Measurements from ENCODE around the gene PCNX2.
"Not testable (repeated sequence)": the region's sequence is repeated elsewhere in the genome, so short reads cannot be mapped to it uniquely, and the experiment has no call there.

Gene PCNX2

DNA sequence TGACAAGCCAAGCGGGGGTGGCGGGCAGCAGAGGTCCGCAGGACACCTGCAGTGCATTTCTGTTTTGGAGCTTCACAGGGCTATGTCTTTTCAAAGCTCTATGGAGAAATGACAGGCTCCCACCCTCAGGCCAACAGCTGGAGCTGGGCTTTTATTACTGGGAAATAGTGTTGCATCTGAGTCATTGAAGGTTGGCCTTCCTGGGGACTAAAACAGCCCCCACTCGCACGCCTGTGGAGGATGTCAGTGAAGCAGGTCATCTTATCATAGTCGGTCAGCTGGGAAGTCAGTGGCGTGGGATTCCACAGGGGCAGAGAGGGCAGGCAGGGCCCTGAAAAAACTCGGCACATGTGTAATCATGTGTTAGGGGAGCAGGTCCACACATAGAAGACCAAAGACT is 289.8 kb downstream of the PCNX2 start:
- H3K4me1 ChIP-seq (ENCODE audit: control insufficient read depth in 5 of 5, insufficient read depth in 5 of 5, low read length in 5 of 5), result no peaks in the 10 kb centered on the region
- no peaks in the 10 kb centered on the region for H3K9me3 ChIP-seq (ENCODE audit: control insufficient read depth in 5 of 5, low read length in 5 of 5)
- H3K27ac ChIP-seq (ENCODE audit: low read depth, low read length), result no peak overlapping the region
- H3K4me3 ChIP-seq (ENCODE audit: low read depth in 1 of 5, low read length in 5 of 5), result no peak overlapping the region
- no peaks in the 10 kb centered on the region for H3K36me3 ChIP-seq (ENCODE audit: control insufficient read depth in 5 of 5, insufficient read depth in 5 of 5, low read length in 5 of 5)
- H3K27me3 ChIP-seq (ENCODE audit: control insufficient read depth in 5 of 5, insufficient read depth in 4 of 5, low read length in 5 of 5), result no peaks in the 10 kb centered on the region
- no peak overlapping the region for H3K9ac ChIP-seq (ENCODE audit: low read length in 5 of 5)

DNA sequence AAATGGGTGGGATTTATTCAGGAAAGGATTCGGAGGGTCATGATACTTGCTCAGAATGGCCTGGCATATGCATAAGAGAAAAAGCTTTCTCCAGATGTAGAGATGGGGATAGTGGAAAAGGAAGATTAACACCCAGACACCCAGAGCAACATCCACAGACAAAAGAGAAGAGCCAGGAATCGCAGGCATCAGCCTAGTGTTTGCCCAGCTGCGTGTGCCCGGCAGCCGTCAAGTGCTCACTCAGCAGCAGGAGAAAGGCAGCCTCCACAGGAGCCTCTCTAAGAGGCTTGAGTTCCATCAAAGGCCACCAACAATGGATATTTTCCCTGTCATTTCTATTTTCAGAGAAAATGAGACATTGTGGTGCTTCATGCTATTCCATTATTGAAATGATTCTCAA is 290.4 kb downstream of the PCNX2 start:
- no peaks in the 10 kb centered on the region for H3K9me3 ChIP-seq (ENCODE audit: control insufficient read depth in 5 of 5, low read length in 5 of 5)
- no peak overlapping the region for H3K27ac ChIP-seq (ENCODE audit: low read depth, low read length)
- no peak overlapping the region for H3K9ac ChIP-seq (ENCODE audit: low read length in 5 of 5)
- H3K36me3 ChIP-seq (ENCODE audit: control insufficient read depth in 5 of 5, insufficient read depth in 5 of 5, low read length in 5 of 5), result peaks cover 0 to 5% (median 4%) of the 10 kb centered on the region in 5 donors
- H3K4me1 ChIP-seq (ENCODE audit: control insufficient read depth in 5 of 5, insufficient read depth in 5 of 5, low read length in 5 of 5), result no peaks in the 10 kb centered on the region
- H3K27me3 ChIP-seq (ENCODE audit: control insufficient read depth in 5 of 5, insufficient read depth in 4 of 5, low read length in 5 of 5), result no peaks in the 10 kb centered on the region
- no peak overlapping the region for H3K4me3 ChIP-seq (ENCODE audit: low read depth in 1 of 5, low read length in 5 of 5)

DNA sequence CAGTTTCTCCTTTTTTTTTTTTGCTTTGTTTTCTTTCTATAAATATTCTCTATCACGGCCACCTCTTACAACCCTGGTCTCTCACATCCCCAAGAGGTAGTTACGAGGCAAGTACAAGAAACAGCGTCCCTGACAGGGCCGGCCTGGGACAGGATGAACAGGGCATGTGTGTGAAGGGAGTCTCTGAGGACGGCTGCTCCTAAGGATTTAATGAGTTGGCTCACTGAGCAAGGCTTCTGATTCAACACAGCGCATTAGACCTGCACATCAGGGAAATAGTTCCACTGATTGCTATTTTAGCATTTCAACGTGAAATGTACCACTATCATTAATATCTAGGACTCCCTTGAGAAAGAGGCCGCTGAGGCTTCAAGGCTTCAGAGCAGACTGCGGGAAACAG is 291.1 kb downstream of the PCNX2 start:
- H3K36me3 ChIP-seq (ENCODE audit: control insufficient read depth in 5 of 5, insufficient read depth in 5 of 5, low read length in 5 of 5), result peaks cover 0 to 12% (median 8%) of the 10 kb centered on the region in 5 donors
- no peaks in the 10 kb centered on the region for H3K9me3 ChIP-seq (ENCODE audit: control insufficient read depth in 5 of 5, low read length in 5 of 5)
- no peak overlapping the region for H3K27ac ChIP-seq (ENCODE audit: low read depth, low read length)
- H3K4me1 ChIP-seq (ENCODE audit: control insufficient read depth in 5 of 5, insufficient read depth in 5 of 5, low read length in 5 of 5), result no peaks in the 10 kb centered on the region
- no peaks in the 10 kb centered on the region for H3K27me3 ChIP-seq (ENCODE audit: control insufficient read depth in 5 of 5, insufficient read depth in 4 of 5, low read length in 5 of 5)
- no peak overlapping the region for H3K4me3 ChIP-seq (ENCODE audit: low read depth in 1 of 5, low read length in 5 of 5)
- no peak overlapping the region for H3K9ac ChIP-seq (ENCODE audit: low read length in 5 of 5)

DNA sequence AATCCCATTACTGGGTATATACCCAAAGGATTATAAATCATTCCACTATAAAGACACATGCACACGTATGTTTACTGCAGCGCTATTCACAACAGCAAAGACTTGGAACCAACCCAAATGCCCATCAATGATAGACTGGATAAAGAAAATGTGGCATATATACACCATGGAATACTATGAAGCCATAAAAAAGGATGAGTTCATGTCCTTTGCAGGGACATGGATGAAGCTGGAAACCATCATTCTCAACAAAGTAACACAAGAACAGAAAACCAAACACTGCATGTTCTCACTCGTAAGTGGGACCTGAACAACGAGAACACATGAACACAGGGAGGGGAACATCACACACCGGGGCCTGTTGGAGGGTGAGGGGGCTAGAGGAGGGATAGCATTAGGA is 291.9 kb downstream of the PCNX2 start:
- not testable (repeated sequence) for H3K9me3 ChIP-seq (ENCODE audit: control insufficient read depth in 5 of 5, low read length in 5 of 5); H3K27me3 ChIP-seq (ENCODE audit: control insufficient read depth in 5 of 5, insufficient read depth in 4 of 5, low read length in 5 of 5); H3K27ac ChIP-seq (ENCODE audit: low read depth, low read length); H3K4me1 ChIP-seq (ENCODE audit: control insufficient read depth in 5 of 5, insufficient read depth in 5 of 5, low read length in 5 of 5); H3K9ac ChIP-seq (ENCODE audit: low read length in 5 of 5); H3K4me3 ChIP-seq (ENCODE audit: low read depth in 1 of 5, low read length in 5 of 5)
- peaks cover 0 to 17% (median 13%) of the 10 kb centered on the region in 5 donors for H3K36me3 ChIP-seq (ENCODE audit: control insufficient read depth in 5 of 5, insufficient read depth in 5 of 5, low read length in 5 of 5)

DNA sequence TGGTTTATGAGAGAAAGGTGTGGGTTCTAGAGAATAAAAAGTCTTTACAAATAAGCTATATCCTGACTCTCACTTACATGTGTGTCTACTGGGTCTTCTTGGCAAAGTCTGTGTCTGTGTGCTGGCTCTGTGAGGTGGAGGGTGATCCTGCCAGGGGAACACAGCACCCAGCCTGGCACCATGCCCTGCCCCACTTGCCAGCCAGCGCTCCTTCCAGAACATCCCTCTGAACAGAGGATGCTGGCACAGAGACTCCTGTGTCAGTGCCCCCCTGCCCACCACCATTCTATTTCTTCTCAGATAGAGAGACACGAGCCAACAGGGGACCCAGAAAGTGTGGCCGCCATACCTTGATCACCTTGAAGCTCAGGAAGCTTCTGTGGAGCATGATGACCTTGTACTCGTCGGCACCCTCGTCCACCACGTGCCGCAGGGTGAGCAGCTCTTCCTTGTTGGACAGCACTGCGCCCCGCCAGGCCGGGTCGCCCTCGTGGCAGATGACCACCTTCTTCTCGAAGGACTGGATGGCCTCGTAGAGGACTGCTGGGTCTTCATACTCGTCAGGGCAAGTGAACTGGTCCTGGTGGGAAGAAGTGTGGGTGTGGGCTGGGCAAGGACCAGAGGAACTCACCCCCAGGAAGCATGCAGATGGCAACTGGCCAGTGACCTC is 295.4 kb downstream of the PCNX2 start:
- H3K4me1 ChIP-seq (ENCODE audit: control insufficient read depth in 5 of 5, insufficient read depth in 5 of 5, low read length in 5 of 5), result no peaks in the 10 kb centered on the region
- no peak overlapping the region for H3K9ac ChIP-seq (ENCODE audit: low read length in 5 of 5)
- peaks cover 0 to 33% (median 29%) of the 10 kb centered on the region in 5 donors for H3K36me3 ChIP-seq (ENCODE audit: control insufficient read depth in 5 of 5, insufficient read depth in 5 of 5, low read length in 5 of 5)
- no peaks in the 10 kb centered on the region for H3K9me3 ChIP-seq (ENCODE audit: control insufficient read depth in 5 of 5, low read length in 5 of 5)
- H3K27me3 ChIP-seq (ENCODE audit: control insufficient read depth in 5 of 5, insufficient read depth in 4 of 5, low read length in 5 of 5), result no peaks in the 10 kb centered on the region
- no peak overlapping the region for H3K4me3 ChIP-seq (ENCODE audit: low read depth in 1 of 5, low read length in 5 of 5)
- H3K27ac ChIP-seq (ENCODE audit: low read depth, low read length), result no peak overlapping the region

DNA sequence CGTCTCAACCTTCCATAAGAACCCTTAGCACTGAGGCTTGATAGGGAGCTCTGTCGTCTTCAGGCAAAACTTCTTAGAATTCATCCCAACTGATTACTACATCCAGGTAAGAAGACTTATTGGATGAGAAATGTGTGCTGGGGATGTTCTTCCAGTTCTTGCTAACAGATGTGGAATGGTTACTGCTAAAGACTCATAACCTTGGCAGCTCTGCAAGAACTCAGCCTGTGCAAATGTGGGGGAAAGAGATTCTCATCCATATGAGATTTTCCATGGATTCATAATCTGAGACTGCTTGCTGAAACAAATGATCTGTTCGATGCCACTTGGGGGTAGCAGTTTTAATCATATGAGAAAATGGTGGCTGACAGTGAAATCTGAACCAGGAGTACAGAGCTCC is 296.9 kb downstream of the PCNX2 start:
- Histone ChIP-seq H3K27me3 (ENCODE audit: control insufficient read depth in 5 of 5, insufficient read depth in 4 of 5, low read length in 5 of 5) (no peaks in the 10 kb centered on the region), H3K27ac (ENCODE audit: low read depth, low read length) (no peak overlapping the region), H3K4me3 (ENCODE audit: low read depth in 1 of 5, low read length in 5 of 5) (no peak overlapping the region), H3K4me1 (ENCODE audit: control insufficient read depth in 5 of 5, insufficient read depth in 5 of 5, low read length in 5 of 5) (no peaks in the 10 kb centered on the region), H3K9me3 (ENCODE audit: control insufficient read depth in 5 of 5, low read length in 5 of 5) (peaks cover 0 to 2% (median 0%) of the 10 kb centered on the region in 5 donors), H3K36me3 (ENCODE audit: control insufficient read depth in 5 of 5, insufficient read depth in 5 of 5, low read length in 5 of 5) (peaks cover 0 to 35% (median 29%) of the 10 kb centered on the region in 5 donors), H3K9ac (ENCODE audit: low read length in 5 of 5) (no peak overlapping the region)

DNA sequence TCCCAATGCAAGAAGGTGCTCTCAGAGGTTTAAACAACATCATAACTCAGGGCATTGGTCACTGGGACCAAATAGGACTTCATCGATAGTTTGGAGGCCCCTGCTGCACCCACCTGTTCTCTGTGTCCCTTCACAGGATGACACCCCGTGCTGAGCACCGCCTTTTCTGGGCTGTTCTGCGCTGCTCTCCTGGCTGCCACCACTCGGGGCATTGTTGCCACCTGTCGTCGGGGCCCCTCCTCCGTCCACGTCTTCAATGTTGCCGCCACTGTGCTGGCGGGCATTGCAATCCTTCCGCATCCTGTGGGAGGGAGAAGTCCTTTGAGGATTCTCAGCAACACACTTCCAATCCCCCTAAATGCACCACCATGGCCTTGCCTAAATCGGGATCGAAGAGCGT is 297.4 kb downstream of the PCNX2 start:
- Histone ChIP-seq H3K4me1 (ENCODE audit: control insufficient read depth in 5 of 5, insufficient read depth in 5 of 5, low read length in 5 of 5) (no peaks in the 10 kb centered on the region), H3K9ac (ENCODE audit: low read length in 5 of 5) (no peak overlapping the region), H3K36me3 (ENCODE audit: control insufficient read depth in 5 of 5, insufficient read depth in 5 of 5, low read length in 5 of 5) (peaks cover 0 to 35% (median 29%) of the 10 kb centered on the region in 5 donors), H3K27ac (ENCODE audit: low read depth, low read length) (no peak overlapping the region), H3K9me3 (ENCODE audit: control insufficient read depth in 5 of 5, low read length in 5 of 5) (peaks cover 0 to 3% (median 0%) of the 10 kb centered on the region in 5 donors), H3K4me3 (ENCODE audit: low read depth in 1 of 5, low read length in 5 of 5) (no peak overlapping the region), H3K27me3 (ENCODE audit: control insufficient read depth in 5 of 5, insufficient read depth in 4 of 5, low read length in 5 of 5) (no peaks in the 10 kb centered on the region)

DNA sequence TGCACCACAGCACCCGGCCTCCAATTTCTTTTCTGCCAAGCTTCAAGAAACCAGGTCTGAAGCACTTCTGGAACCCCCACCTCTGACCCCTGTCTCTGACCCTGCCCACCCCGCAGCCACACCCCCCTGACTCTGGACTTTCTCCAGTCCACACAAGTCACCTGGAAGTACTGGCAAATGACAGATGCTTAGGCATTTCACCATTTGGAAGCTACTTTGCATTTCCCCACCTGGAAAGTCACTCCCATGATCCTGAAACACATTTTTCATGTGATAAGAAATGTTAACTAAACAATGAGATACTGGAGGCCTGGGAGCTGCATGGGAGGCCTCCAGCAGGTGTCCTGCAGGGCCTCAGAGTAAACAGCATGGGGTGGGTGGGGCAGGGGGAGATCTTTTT is 299.4 kb downstream of the PCNX2 start:
- no peaks in the 10 kb centered on the region for H3K4me1 ChIP-seq (ENCODE audit: control insufficient read depth in 5 of 5, insufficient read depth in 5 of 5, low read length in 5 of 5)
- H3K9ac ChIP-seq (ENCODE audit: low read length in 5 of 5), result no peak overlapping the region
- H3K27me3 ChIP-seq (ENCODE audit: control insufficient read depth in 5 of 5, insufficient read depth in 4 of 5, low read length in 5 of 5), result no peaks in the 10 kb centered on the region
- peaks cover 0 to 35% (median 31%) of the 10 kb centered on the region in 5 donors for H3K36me3 ChIP-seq (ENCODE audit: control insufficient read depth in 5 of 5, insufficient read depth in 5 of 5, low read length in 5 of 5)
- no peak overlapping the region for H3K27ac ChIP-seq (ENCODE audit: low read depth, low read length)
- H3K4me3 ChIP-seq (ENCODE audit: low read depth in 1 of 5, low read length in 5 of 5), result no peak overlapping the region
- peaks cover 0 to 3% (median 0%) of the 10 kb centered on the region in 5 donors for H3K9me3 ChIP-seq (ENCODE audit: control insufficient read depth in 5 of 5, low read length in 5 of 5)

DNA sequence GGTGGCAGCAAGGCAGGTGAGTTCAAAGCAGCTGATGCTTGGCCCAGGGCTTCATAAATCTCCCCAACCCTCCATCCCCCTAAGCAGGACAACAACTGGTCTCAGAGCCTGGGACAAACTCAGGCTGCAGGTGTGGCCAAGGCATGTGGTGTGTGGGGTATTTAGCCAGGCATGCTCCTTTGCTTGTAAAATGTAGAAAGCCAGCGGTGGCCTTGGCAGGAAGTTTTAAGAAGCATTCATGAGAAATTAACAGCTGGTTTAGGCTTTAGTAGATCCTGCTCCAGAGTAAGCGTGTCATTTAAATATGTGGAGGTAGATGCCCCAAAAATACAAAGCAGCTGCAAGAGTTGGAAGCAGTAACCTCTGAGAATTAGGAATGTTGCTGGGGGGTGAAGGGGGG is 300.3 kb downstream of the PCNX2 start:
- H3K9me3 ChIP-seq (ENCODE audit: control insufficient read depth in 5 of 5, low read length in 5 of 5), result peaks cover 0 to 3% (median 0%) of the 10 kb centered on the region in 5 donors
- no peaks in the 10 kb centered on the region for H3K4me1 ChIP-seq (ENCODE audit: control insufficient read depth in 5 of 5, insufficient read depth in 5 of 5, low read length in 5 of 5)
- peaks cover 0 to 34% (median 28%) of the 10 kb centered on the region in 5 donors for H3K36me3 ChIP-seq (ENCODE audit: control insufficient read depth in 5 of 5, insufficient read depth in 5 of 5, low read length in 5 of 5)
- no peak overlapping the region for H3K9ac ChIP-seq (ENCODE audit: low read length in 5 of 5)
- no peaks in the 10 kb centered on the region for H3K27me3 ChIP-seq (ENCODE audit: control insufficient read depth in 5 of 5, insufficient read depth in 4 of 5, low read length in 5 of 5)
- H3K27ac ChIP-seq (ENCODE audit: low read depth, low read length), result no peak overlapping the region
- no peak overlapping the region for H3K4me3 ChIP-seq (ENCODE audit: low read depth in 1 of 5, low read length in 5 of 5)

DNA sequence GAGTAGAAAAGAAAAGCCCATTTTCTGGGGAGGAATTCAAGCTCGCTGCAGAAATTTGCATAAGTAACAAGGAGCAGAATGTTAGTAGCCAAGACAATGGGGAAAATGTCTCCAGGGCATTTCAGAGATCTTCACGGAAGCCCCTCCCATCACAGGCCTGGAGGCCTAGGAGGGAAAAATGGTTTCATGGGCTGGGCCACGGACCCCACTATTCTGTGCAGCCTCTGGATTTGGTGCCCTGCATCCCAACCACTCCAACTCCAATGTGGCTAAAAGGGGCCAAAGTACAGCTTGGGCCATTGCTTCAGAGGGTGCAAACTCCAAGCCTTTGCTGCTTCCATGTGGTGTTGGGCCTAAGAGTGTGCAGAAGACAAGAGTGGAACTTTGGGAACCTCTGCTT is 302.0 kb downstream of the PCNX2 start:
- Histone ChIP-seq H3K36me3 (ENCODE audit: control insufficient read depth in 5 of 5, insufficient read depth in 5 of 5, low read length in 5 of 5) (peaks cover 0 to 22% (median 17%) of the 10 kb centered on the region in 5 donors), H3K27me3 (ENCODE audit: control insufficient read depth in 5 of 5, insufficient read depth in 4 of 5, low read length in 5 of 5) (no peaks in the 10 kb centered on the region)

More for the DNA sequence above, 302.0 kb downstream of the PCNX2 start:
- H3K4me3 ChIP-seq (ENCODE audit: low read depth in 1 of 5, low read length in 5 of 5), result no peak overlapping the region
- peaks cover 0 to 1% (median 0%) of the 10 kb centered on the region in 5 donors for H3K4me1 ChIP-seq (ENCODE audit: control insufficient read depth in 5 of 5, insufficient read depth in 5 of 5, low read length in 5 of 5)
- H3K9me3 ChIP-seq (ENCODE audit: control insufficient read depth in 5 of 5, low read length in 5 of 5), result peaks cover 0 to 3% (median 0%) of the 10 kb centered on the region in 5 donors
- H3K27ac ChIP-seq (ENCODE audit: low read depth, low read length), result no peak overlapping the region
- no peak overlapping the region for H3K9ac ChIP-seq (ENCODE audit: low read length in 5 of 5)

Measured in subcutaneous abdominal adipose tissue (tissue), 5 donors.